Esophagus squamous epithelium (tissue), 5 donors: ENCODE measurements around the gene TMEM164. TPM values are rescaled to one million over a fixed set of nuclear protein-coding genes. Genes with fewer than 3 reads are reported as not detected.

Source experiments
- DNase-seq: peaks from one replicate; lab custom pipeline; 2025; lab: John Stamatoyannopoulos, UW
- H3K27ac ChIP-seq, 4 donors: fragments of 200-600 bp; sonication (generic); one replicate each; pipeline ENCODE4 v1.5.1; 2016 to 2019; ENCODE audit warnings: mild to moderate bottlenecking in 1 of 4
- H3K27me3 ChIP-seq, 4 donors: fragments of 200-600 bp; sonication (generic); 1 replicate in 3 of 4; 2 replicates in 1 of 4; pipeline versions ENCODE4 v1.5.1 to v1.6.0; 2017 to 2021; ENCODE audit warnings: antibody characterized with exemption in 1 of 4
- H3K36me3 ChIP-seq, 3 donors: fragments of 200-600 bp; sonication (generic); one replicate each; pipeline ENCODE4 v1.5.1; 2016 to 2019
- H3K4me1 ChIP-seq, 3 donors: fragments of 200-600 bp; sonication (generic); one replicate each; pipeline ENCODE4 v1.5.1; 2017 to 2019
- H3K4me3 ChIP-seq, 4 donors: fragments of 200-600 bp; sonication (generic); 1 replicate in 3 of 4; 2 replicates in 1 of 4; pipeline ENCODE4 v1.5.1; 2016 to 2019; ENCODE audit warnings: mild to moderate bottlenecking in 2 of 4, moderate library complexity in 1 of 4
- H3K9me3 ChIP-seq, 3 donors: fragments of 200-600 bp; sonication (generic); one replicate each; pipeline ENCODE4 v1.5.1; 2016 to 2019
- POLR2A ChIP-seq, 4 donors: fragments of 450-650 bp; IDR thresholded peaks; one replicate each; pipeline ENCODE4 v1.6.1; 2017; ENCODE audit warnings: antibody characterized with exemption in 4 of 4, mild to moderate bottlenecking in 4 of 4, moderate library complexity in 3 of 4
- WGBS, 2 donors: methylation state at CpG; one replicate each; pipeline ENCODE4 v1.1.5; 2018; 5-methylcytosine and 5-hydroxymethylcytosine counted together
- intact Hi-C: fragments of 100-400 bp; cut with DNase I; formaldehyde crosslinking; loops from one replicate; pipeline ENCODE4 v1.15.0; 2022
- total RNA-seq, 4 donors: library from RNA; depleted of rRNA; stranded (reverse); fragments of >200 nt; gene quantifications; one replicate each; pipeline ENCODE4 v1.1.0, GENCODE V29; 2016
- TF ChIP-seq, protein P1 (sequence below), 6 experiments: fragments of 450-650 bp in 4 of 6; fragments of 200-600 bp in 2 of 6; sonication (generic) in 2 of 6; IDR thresholded peaks; one replicate each; pipeline ENCODE4 v1.5.1; 2016 to 2019; ENCODE audit warnings: antibody characterized with exemption in 6 of 6, mild to moderate bottlenecking in 4 of 6, moderate library complexity in 4 of 6
- donor health status: DM: yes; HTN: yes; CAD: no.

Gene TMEM164
- total RNA-seq, 4 donors from 2014 or later, result 18.5 to 27.3 (median 23.6) TPM

GRCh38 chrX:109987884-109988283, 15.0 kb upstream of the TMEM164 start:
- no peak overlapping the region for H3K4me3 ChIP-seq
- DNase-seq, result no peak
- no peaks in the 10 kb centered on the region for H3K4me1 ChIP-seq
- intact Hi-C loops, result no loop called here
- no peak overlapping the region for H3K27ac ChIP-seq
- WGBS, 2 donors, result 49% methylated on average over 2 of the region's 2 CpGs; no CpG with 5 or more reads in 1 of the 2 donors
- no peak for TF ChIP-seq POLR2A (IDR thresholded peaks at IDR 0.05)
- TF ChIP-seq, protein P1, sequence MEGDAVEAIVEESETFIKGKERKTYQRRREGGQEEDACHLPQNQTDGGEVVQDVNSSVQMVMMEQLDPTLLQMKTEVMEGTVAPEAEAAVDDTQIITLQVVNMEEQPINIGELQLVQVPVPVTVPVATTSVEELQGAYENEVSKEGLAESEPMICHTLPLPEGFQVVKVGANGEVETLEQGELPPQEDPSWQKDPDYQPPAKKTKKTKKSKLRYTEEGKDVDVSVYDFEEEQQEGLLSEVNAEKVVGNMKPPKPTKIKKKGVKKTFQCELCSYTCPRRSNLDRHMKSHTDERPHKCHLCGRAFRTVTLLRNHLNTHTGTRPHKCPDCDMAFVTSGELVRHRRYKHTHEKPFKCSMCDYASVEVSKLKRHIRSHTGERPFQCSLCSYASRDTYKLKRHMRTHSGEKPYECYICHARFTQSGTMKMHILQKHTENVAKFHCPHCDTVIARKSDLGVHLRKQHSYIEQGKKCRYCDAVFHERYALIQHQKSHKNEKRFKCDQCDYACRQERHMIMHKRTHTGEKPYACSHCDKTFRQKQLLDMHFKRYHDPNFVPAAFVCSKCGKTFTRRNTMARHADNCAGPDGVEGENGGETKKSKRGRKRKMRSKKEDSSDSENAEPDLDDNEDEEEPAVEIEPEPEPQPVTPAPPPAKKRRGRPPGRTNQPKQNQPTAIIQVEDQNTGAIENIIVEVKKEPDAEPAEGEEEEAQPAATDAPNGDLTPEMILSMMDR (IDR thresholded peaks at IDR 0.05), result no peak
- no peaks in the 10 kb centered on the region for H3K27me3 ChIP-seq
- H3K9me3 ChIP-seq, result no peaks in the 10 kb centered on the region
- no peaks in the 10 kb centered on the region for H3K36me3 ChIP-seq

GRCh38 chrX:109990582-109991276, 12.2 kb upstream of the TMEM164 start:
- no peak for DNase-seq
- Histone ChIP-seq H3K4me3 (no peak overlapping the region), H3K27ac (no peak overlapping the region), H3K36me3 (no peaks in the 10 kb centered on the region), H3K27me3 (no peaks in the 10 kb centered on the region), H3K9me3 (no peaks in the 10 kb centered on the region), H3K4me1 (no peaks in the 10 kb centered on the region)
- WGBS, 2 donors, result 80 to 84% methylated on average over 2 to 3 of the region's 3 CpGs
- intact Hi-C loops, result no loop called here
- TF ChIP-seq POLR2A (IDR thresholded peaks at IDR 0.05), result no peak
- TF ChIP-seq, protein P1 (IDR thresholded peaks at IDR 0.05), result no peak

DNA sequence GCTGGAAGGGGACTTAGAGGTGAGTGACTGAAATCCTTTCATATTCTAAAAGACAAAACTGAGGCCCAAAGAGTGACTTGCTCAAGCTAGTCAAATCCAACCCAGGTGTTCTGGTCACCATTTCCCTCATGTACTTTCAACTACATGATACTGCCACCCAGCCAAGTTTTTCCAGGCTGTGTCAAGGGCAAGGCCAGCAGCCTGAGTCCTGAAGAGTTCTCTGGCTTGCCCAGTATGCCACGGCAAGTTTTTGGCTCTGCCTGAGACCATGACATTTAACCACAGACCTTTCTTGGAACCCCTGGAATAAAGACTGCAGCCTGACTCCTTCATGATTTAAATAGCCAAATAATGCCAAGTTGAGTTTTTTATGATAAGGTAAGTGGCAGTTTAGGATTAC, 10.7 kb upstream of the TMEM164 start:
- no peak overlapping the region for H3K27ac ChIP-seq
- 67 to 80% methylated on average over 1 of the region's 1 CpG for WGBS, 2 donors
- H3K36me3 ChIP-seq, result no peaks in the 10 kb centered on the region
- no peaks in the 10 kb centered on the region for H3K27me3 ChIP-seq
- no peak for TF ChIP-seq POLR2A (IDR thresholded peaks at IDR 0.05)
- TF ChIP-seq, protein P1 (IDR thresholded peaks at IDR 0.05), result no peak
- no peak for DNase-seq
- intact Hi-C loops, result no loop called here
- no peaks in the 10 kb centered on the region for H3K9me3 ChIP-seq
- no peak overlapping the region for H3K4me3 ChIP-seq
- H3K4me1 ChIP-seq, result no peaks in the 10 kb centered on the region

GRCh38 chrX:109995155-109995554, 7.8 kb upstream of the TMEM164 start:
- DNase-seq, result no peak
- Histone ChIP-seq H3K4me1 (no peaks in the 10 kb centered on the region), H3K9me3 (no peaks in the 10 kb centered on the region), H3K27me3 (no peaks in the 10 kb centered on the region), H3K36me3 (no peaks in the 10 kb centered on the region), H3K4me3 (no peak overlapping the region), H3K27ac (no peak overlapping the region)
- TF ChIP-seq POLR2A (IDR thresholded peaks at IDR 0.05), result no peak
- TF ChIP-seq, protein P1 (IDR thresholded peaks at IDR 0.05), result no peak
- 58 to 68% methylated on average over 2 of the region's 2 CpGs for WGBS, 2 donors
- intact Hi-C loops, result no loop called here

DNA sequence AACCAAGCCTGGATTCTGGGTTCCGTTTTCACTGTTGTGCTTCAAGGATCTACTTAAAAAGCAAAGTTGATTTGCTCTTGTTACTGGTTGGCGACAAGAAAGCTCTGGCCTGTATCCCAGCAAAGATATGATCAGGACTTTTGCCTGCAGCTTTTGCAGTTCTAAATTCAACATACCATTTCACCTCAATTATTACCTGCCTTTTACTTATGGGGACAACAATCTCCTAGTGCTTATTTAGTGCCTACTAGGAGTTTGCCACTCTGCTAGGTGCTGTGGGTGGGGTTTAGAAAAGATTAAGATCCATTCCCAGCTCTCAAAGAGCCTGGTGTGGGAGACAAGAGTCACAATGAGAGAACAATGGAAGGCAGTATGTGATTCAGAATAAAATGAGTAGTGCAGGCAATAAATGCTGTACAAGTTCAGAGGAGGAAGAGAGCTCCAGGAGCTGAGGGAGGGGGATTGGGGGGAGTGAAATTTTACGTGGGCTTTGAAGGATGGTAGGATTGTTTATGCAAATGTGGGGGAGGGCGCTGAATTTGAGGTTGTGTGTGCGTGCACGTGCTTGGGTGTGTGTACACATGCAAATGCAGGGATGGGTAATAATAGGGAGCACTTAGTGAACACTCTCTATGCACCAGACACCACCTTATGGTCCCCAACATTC, 5.0 kb upstream of the TMEM164 start:
- DNase-seq, result no peak
- no peaks in the 10 kb centered on the region for H3K36me3 ChIP-seq
- H3K9me3 ChIP-seq, result no peaks in the 10 kb centered on the region
- TF ChIP-seq, protein P1 (IDR thresholded peaks at IDR 0.05), result no peak
- TF ChIP-seq POLR2A (IDR thresholded peaks at IDR 0.05), result no peak
- peaks cover 0 to 8% (median 0%) of the 10 kb centered on the region in 3 donors for H3K4me1 ChIP-seq
- WGBS, 2 donors, result 54% methylated on average over 6 of the region's 6 CpGs
- H3K27ac ChIP-seq, result no peak overlapping the region
- no peaks in the 10 kb centered on the region for H3K27me3 ChIP-seq
- intact Hi-C loops, result no loop called here
- no peak overlapping the region for H3K4me3 ChIP-seq
